Measurements from ENCODE around the gene SPTBN4.

Gene SPTBN4

DNA sequence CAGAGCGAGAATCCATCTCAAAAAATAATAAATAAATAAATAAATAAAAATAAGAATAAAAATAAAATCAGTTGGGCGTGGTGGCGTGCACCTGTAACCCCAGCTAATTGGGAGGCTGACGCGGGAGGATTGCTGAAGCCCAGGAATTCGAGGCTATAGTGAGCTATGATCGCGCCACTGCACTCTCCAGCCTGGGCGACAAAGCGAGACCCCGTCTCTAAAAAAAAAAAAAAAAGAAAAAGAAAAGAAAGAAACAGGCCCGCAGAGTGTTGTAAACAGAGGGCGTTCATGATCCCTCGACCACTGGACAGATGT lies 46.4 kb upstream of the SPTBN4 start:
- Histone ChIP-seq H3K4me1 (ENCODE audit: control insufficient read depth in 1 of 2, insufficient read depth in 1 of 2, low read depth in 1 of 2, low read length in 1 of 2) (peaks cover 47 to 51% of the 10 kb centered on the region in 2 experiments), H3K27me3 (no peaks in the 10 kb centered on the region), H3K27ac (peak overlapping the region; percentile 92), H3K4me3 (ENCODE audit: low read depth in 1 of 2, low read length in 1 of 2) (peak overlapping the region; percentile 89 to 93), H3K9me3 (no peaks in the 10 kb centered on the region), H3K36me3 (peaks cover 10% of the 10 kb centered on the region)
- TF ChIP-seq, protein P1, sequence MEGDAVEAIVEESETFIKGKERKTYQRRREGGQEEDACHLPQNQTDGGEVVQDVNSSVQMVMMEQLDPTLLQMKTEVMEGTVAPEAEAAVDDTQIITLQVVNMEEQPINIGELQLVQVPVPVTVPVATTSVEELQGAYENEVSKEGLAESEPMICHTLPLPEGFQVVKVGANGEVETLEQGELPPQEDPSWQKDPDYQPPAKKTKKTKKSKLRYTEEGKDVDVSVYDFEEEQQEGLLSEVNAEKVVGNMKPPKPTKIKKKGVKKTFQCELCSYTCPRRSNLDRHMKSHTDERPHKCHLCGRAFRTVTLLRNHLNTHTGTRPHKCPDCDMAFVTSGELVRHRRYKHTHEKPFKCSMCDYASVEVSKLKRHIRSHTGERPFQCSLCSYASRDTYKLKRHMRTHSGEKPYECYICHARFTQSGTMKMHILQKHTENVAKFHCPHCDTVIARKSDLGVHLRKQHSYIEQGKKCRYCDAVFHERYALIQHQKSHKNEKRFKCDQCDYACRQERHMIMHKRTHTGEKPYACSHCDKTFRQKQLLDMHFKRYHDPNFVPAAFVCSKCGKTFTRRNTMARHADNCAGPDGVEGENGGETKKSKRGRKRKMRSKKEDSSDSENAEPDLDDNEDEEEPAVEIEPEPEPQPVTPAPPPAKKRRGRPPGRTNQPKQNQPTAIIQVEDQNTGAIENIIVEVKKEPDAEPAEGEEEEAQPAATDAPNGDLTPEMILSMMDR (IDR thresholded peaks at IDR 0.05) = no peak

DNA sequence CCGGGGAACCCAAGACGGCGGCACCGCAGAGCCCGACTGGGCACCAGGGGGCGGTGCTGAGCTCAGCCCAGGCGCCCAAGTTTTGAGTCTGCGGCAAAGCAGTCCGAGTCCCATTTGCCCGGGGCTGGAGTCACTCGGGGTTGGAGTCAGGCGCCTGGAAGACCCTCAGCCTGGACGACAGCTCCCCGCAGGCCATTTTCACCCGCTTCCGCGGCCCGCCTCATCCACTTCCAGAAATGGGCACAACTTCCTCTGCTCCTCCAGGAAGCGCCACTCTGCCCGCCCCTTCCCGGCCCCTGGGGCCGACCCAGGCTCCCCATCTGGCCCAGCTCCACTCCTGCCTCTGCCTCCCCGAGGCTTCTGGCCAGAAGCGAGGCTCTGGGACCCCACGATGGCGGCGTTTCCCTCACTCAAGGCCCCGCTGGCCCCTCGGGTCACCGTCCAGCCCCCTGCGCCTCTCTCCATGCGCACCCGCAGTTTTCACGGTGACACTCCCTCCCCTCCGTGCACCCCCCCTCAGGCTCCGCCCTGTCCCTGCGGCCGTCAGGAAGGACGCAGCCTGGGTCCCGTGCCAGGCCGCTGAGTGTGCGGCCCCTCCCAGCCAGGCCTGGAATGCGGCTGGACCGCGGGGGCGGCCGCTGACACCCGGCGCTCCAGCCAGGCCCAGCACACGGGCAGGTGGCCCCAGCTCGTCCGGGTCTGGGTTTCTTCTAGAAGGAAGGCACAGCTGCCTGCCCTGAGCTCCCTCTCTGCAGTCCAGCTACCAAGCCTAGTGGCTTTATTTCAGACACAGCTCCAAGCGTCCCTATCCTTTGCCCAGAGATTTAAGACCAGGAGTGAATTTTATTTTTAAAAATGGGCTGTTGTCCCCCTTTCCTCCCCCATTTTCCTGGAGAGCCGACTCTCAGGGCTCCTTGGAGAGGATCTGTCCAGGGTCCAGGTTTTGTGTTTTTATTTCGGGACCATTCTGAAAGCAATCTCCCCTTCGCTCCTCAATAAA lies 45.7 kb upstream of the SPTBN4 start:
- Histone ChIP-seq H3K9me3 (no peaks in the 10 kb centered on the region), H3K4me1 (ENCODE audit: control insufficient read depth in 1 of 2, insufficient read depth in 1 of 2, low read depth in 1 of 2, low read length in 1 of 2) (peaks cover 42 to 46% of the 10 kb centered on the region in 2 experiments), H3K27ac (peak overlapping the region; percentile 92), H3K27me3 (no peaks in the 10 kb centered on the region), H3K36me3 (peaks cover 10% of the 10 kb centered on the region), H3K4me3 (ENCODE audit: low read depth in 1 of 2, low read length in 1 of 2) (peak overlapping the region; percentile 89 to 93)
- TF ChIP-seq, protein P1 (IDR thresholded peaks at IDR 0.05) = peak; percentile 73

DNA sequence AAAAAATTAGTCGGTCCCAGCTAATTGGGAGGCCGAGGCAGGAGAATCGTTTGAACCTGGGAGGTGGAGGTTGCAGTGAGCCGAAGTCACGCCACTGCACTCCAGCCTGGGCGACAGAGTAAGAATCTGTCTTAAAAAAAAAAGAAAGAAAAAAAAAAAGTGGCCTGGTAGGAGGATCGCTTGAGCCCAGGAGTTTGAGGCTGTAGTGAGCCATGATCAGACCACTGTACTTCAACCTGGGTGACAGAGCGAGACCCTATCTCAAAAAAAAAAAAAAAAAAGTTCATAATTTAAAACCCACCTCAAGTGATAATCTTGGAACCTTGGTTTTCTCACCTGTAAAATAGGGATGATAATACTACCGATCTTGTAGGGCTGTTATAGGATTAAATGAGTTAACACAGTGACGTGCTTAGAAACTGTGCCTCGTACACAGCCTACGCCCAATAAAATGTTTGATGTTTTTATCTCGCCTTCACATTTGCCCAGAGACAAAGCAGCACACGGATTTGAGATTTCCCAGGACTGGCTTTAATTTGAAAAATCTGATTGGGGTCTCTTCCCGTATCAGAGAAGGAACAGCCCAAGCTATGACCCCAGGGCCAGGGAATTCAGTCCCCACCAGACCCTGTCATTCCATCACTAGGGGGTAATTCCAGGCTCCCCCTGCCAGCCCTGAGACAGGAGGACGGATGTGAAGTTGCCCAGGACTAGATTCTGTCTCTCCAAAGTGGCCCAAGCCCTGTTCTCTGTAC lies 44.6 kb upstream of the SPTBN4 start:
- Histone ChIP-seq H3K36me3 (peaks cover 10% of the 10 kb centered on the region), H3K9me3 (no peaks in the 10 kb centered on the region), H3K27ac (peak overlapping the region; percentile 92), H3K4me3 (ENCODE audit: low read depth in 1 of 2, low read length in 1 of 2) (no peak overlapping the region), H3K27me3 (no peaks in the 10 kb centered on the region), H3K4me1 (ENCODE audit: control insufficient read depth in 1 of 2, insufficient read depth in 1 of 2, low read depth in 1 of 2, low read length in 1 of 2) (peaks cover 36 to 42% of the 10 kb centered on the region in 2 experiments)
- TF ChIP-seq, protein P1 (IDR thresholded peaks at IDR 0.05) = no peak

DNA sequence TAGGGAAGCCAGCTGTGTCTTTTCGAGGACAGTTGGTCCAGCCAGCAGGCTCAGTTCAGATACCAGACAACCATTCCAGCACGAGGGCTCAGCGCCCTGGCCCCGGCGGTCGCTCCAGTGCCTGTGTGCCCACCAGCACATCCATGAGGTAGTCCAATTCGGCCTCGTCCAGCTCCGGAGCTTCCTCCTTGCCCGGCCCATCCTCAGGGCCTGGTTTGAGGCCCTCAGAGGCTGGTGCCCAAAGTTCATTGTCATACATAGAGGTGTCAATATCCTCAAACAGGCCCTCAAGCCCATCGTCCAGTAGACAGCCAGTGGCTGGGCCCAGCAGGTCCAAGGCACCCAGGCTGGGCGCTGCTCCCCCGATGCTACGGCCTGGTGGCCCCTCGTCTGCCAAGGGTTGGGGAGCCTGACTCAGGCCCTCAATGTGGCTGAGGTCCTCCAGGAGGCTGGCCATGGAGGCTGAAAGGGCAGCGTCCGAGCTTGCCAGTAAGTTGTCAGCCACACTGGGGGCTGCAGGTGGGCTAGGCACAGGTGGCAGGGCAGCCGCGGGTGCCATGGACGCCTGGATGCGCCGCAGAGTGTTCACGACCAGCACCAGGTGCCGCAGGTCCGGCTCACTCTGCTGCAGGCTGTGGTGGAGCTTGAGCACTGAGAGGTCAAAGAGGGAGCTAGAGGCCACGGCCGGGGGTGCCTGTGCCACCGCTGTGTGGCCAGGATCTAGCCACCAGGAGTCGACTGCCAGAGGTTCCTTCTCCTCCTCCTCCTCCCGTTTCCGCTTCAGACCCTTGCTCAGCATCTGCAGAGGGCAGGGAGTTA lies 43.8 kb upstream of the SPTBN4 start:
- Histone ChIP-seq H3K9me3 (no peaks in the 10 kb centered on the region), H3K4me1 (ENCODE audit: control insufficient read depth in 1 of 2, insufficient read depth in 1 of 2, low read depth in 1 of 2, low read length in 1 of 2) (peaks cover 28 to 34% of the 10 kb centered on the region in 2 experiments), H3K36me3 (peaks cover 10% of the 10 kb centered on the region), H3K4me3 (ENCODE audit: low read depth in 1 of 2, low read length in 1 of 2) (no peak overlapping the region), H3K27me3 (no peaks in the 10 kb centered on the region), H3K27ac (peak overlapping the region; percentile 29)
- TF ChIP-seq, protein P1 (IDR thresholded peaks at IDR 0.05) = no peak

DNA sequence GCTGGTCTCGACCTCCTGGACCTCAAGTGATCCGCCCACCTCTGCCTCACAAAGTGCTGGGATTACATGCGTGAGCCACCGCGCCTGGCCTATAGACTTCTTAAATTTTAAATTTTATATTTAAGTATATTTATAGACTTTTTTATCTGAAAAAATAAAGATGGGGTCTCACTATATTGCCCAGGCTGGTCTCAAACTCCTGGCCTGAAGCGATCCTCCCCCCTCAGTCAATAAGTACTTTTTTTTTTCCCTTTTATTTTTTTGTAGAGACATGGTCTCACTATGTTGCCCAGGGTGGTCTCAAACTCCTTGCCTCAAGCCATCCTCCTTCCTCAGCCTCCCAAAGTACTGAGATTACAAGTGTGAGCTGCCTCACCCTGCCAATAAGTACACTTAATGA lies 42.9 kb upstream of the SPTBN4 start:
- Histone ChIP-seq H3K27me3 (no peaks in the 10 kb centered on the region), H3K36me3 (peaks cover 10% of the 10 kb centered on the region), H3K27ac (no peak overlapping the region), H3K4me1 (ENCODE audit: control insufficient read depth in 1 of 2, insufficient read depth in 1 of 2, low read depth in 1 of 2, low read length in 1 of 2) (peaks cover 27 to 34% of the 10 kb centered on the region in 2 experiments), H3K4me3 (ENCODE audit: low read depth in 1 of 2, low read length in 1 of 2) (no peak overlapping the region), H3K9me3 (no peaks in the 10 kb centered on the region)
- TF ChIP-seq, protein P1 (IDR thresholded peaks at IDR 0.05) = no peak

Measured in neutrophil (primary cell).